Measurements from ENCODE around the gene TBPL2.
A peak's percentile ranks its signal among the peaks of the same experiment; 100 is the strongest.

TBPL2 gene

GRCh38 chr14:55404173-55404854 lies 36.1 kb downstream of the TBPL2 start:
- H3K79me2 ChIP-seq (ENCODE audit: control insufficient read depth, insufficient read depth, low read length, unreplicated experiment), result peaks cover 59% of the 10 kb centered on the region
- no peaks in the 10 kb centered on the region for H3K36me3 ChIP-seq (ENCODE audit: insufficient read depth, low read length)

GRCh38 chr14:55401751-55402150 lies 38.7 kb downstream of the TBPL2 start:
- H3K36me3 ChIP-seq (ENCODE audit: insufficient read depth, low read length), result no peaks in the 10 kb centered on the region
- peaks cover 50% of the 10 kb centered on the region for H3K79me2 ChIP-seq (ENCODE audit: control insufficient read depth, insufficient read depth, low read length, unreplicated experiment)
- peaks cover 24% of the 10 kb centered on the region for H3K4me1 ChIP-seq (ENCODE audit: control insufficient read depth, insufficient read depth, low read length, unreplicated experiment)
- no peak overlapping the region for H3K4me3 ChIP-seq (ENCODE audit: low read depth, low read length)
- H2AFZ ChIP-seq (ENCODE audit: low read length, unreplicated experiment), result no peak overlapping the region
- no peak overlapping the region for H3K27ac ChIP-seq (ENCODE audit: low read depth, low read length)
- no peaks in the 10 kb centered on the region for H3K27me3 ChIP-seq (ENCODE audit: insufficient read depth, low read length)

More at GRCh38 chr14:55404173-55404854, 36.1 kb downstream of the TBPL2 start:
- no peaks in the 10 kb centered on the region for H3K27me3 ChIP-seq (ENCODE audit: insufficient read depth, low read length)
- H3K27ac ChIP-seq (ENCODE audit: low read depth, low read length), result no peak overlapping the region
- no peak overlapping the region for H2AFZ ChIP-seq (ENCODE audit: low read length, unreplicated experiment)
- no peak overlapping the region for H3K4me3 ChIP-seq (ENCODE audit: low read depth, low read length)
- H3K4me1 ChIP-seq (ENCODE audit: control insufficient read depth, insufficient read depth, low read length, unreplicated experiment), result peaks cover 11% of the 10 kb centered on the region

- peaks cover 39% of the 10 kb centered on the region for H3K79me2 ChIP-seq (ENCODE audit: control insufficient read depth, insufficient read depth, low read length, unreplicated experiment)
Observed at GRCh38 chr14:55399852-55400251, 40.6 kb downstream of the TBPL2 start.

DNA sequence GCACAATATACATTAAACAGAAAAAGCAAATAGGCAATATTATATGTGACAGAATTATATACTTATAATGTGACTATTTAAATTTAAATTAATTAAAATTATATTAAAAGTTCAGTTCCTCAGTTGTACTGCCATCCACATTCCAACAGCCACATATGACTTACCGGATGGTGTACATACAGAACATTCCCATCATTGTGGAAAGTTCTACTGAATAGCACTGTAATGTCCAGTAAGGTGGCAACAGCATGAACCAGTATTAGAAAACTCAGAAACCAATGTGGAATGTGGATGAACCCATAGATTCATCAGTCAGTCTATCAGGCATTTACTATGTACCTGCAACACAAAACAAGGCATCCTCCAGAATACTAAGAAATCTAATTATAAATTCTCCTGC lies 41.2 kb downstream of the TBPL2 start:
- 0 out of 2 replicates have a peak overlapping the region, but pooled peaks have one; percentile 13 for H3K4me3 ChIP-seq (ENCODE audit: low read depth, low read length)
- H3K79me2 ChIP-seq (ENCODE audit: control insufficient read depth, insufficient read depth, low read length, unreplicated experiment), result peaks cover 34% of the 10 kb centered on the region
- H3K27ac ChIP-seq (ENCODE audit: low read depth, low read length), result peak overlapping the region; percentile 57
- H3K4me1 ChIP-seq (ENCODE audit: control insufficient read depth, insufficient read depth, low read length, unreplicated experiment), result peaks cover 24% of the 10 kb centered on the region
- 0 out of 2 replicates have a peak, but pooled peaks cover 4% of the 10 kb centered on the region for H3K36me3 ChIP-seq (ENCODE audit: insufficient read depth, low read length)
- no peak overlapping the region for H2AFZ ChIP-seq (ENCODE audit: low read length, unreplicated experiment)
- H3K27me3 ChIP-seq (ENCODE audit: insufficient read depth, low read length), result no peaks in the 10 kb centered on the region

More at GRCh38 chr14:55399852-55400251, 40.6 kb downstream of the TBPL2 start:
- H3K36me3 ChIP-seq (ENCODE audit: insufficient read depth, low read length), result 0 out of 2 replicates have a peak, but pooled peaks cover 4% of the 10 kb centered on the region
- no peak overlapping the region for H2AFZ ChIP-seq (ENCODE audit: low read length, unreplicated experiment)
- H3K27me3 ChIP-seq (ENCODE audit: insufficient read depth, low read length), result no peaks in the 10 kb centered on the region
- peaks cover 24% of the 10 kb centered on the region for H3K4me1 ChIP-seq (ENCODE audit: control insufficient read depth, insufficient read depth, low read length, unreplicated experiment)
- peak overlapping the region; percentile 57 for H3K27ac ChIP-seq (ENCODE audit: low read depth, low read length)
- H3K4me3 ChIP-seq (ENCODE audit: low read depth, low read length), result 0 out of 2 replicates have a peak overlapping the region, but pooled peaks have one; percentile 13

DNA sequence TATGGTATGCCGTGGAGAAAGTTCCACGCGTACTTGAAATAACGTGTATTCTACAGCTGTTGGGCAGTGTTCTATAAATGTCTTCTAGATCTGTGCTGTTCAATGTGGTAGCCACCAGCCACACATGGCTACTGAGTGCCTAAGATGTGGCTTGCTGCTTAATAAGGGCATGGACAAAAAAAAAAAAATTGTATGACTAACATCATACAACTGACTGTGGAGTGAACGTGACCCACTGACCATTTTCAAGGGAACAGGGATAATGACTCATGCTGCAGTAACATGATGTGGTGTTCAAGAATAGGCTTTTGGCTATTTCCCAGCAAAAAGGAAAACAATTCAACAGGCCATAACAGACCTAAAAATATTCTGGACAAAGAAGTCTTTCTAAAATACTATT lies 41.7 kb downstream of the TBPL2 start:
- H2AFZ ChIP-seq (ENCODE audit: low read length, unreplicated experiment), result no peak overlapping the region
- H3K79me2 ChIP-seq (ENCODE audit: control insufficient read depth, insufficient read depth, low read length, unreplicated experiment), result peaks cover 34% of the 10 kb centered on the region
- no peak overlapping the region for H3K4me3 ChIP-seq (ENCODE audit: low read depth, low read length)
- H3K36me3 ChIP-seq (ENCODE audit: insufficient read depth, low read length), result 0 out of 2 replicates have a peak, but pooled peaks cover 4% of the 10 kb centered on the region
- peaks cover 24% of the 10 kb centered on the region for H3K4me1 ChIP-seq (ENCODE audit: control insufficient read depth, insufficient read depth, low read length, unreplicated experiment)
- peak overlapping the region; percentile 57 for H3K27ac ChIP-seq (ENCODE audit: low read depth, low read length)
- H3K27me3 ChIP-seq (ENCODE audit: insufficient read depth, low read length), result no peaks in the 10 kb centered on the region

DNA sequence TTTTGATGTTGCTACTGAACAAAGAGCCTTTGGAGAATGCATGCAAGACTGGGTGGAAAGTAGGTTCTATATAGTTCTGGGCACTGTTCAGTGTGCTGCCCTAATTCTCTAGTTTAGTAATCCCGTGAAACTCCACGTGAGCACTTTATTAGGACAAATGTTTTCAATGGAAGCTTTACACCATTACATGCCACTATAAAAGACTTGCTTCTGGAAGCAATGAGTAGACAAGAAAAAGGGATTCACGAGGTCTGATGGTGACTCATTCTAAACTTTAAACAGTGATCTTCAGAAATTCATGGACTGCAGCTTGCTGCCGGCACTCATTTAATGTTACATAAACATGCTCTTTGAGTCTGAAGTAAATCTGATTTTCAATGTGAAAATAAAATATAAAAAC lies 51.1 kb downstream of the TBPL2 start:
- Histone ChIP-seq H3K27ac (ENCODE audit: low read depth, low read length) (peak overlapping the region; percentile 21; the same call in 1 of the 2 replicates), H3K79me2 (ENCODE audit: control insufficient read depth, insufficient read depth, low read length, unreplicated experiment) (no peaks in the 10 kb centered on the region), H2AFZ (ENCODE audit: low read length, unreplicated experiment) (no peak overlapping the region), H3K4me1 (ENCODE audit: control insufficient read depth, insufficient read depth, low read length, unreplicated experiment) (peaks cover 20% of the 10 kb centered on the region), H3K4me3 (ENCODE audit: low read depth, low read length) (no peak overlapping the region), H3K27me3 (ENCODE audit: insufficient read depth, low read length) (no peaks in the 10 kb centered on the region), H3K36me3 (ENCODE audit: insufficient read depth, low read length) (peaks cover 20% of the 10 kb centered on the region)

- H3K79me2 ChIP-seq (ENCODE audit: control insufficient read depth, insufficient read depth, low read length, unreplicated experiment), result no peaks in the 10 kb centered on the region
- H3K36me3 ChIP-seq (ENCODE audit: insufficient read depth, low read length), result peaks cover 20% of the 10 kb centered on the region
- no peak overlapping the region for H3K4me3 ChIP-seq (ENCODE audit: low read depth, low read length)
- peak overlapping the region; percentile 45 for H3K27ac ChIP-seq (ENCODE audit: low read depth, low read length)
- H3K27me3 ChIP-seq (ENCODE audit: insufficient read depth, low read length), result no peaks in the 10 kb centered on the region
- H2AFZ ChIP-seq (ENCODE audit: low read length, unreplicated experiment), result no peak overlapping the region
- H3K4me1 ChIP-seq (ENCODE audit: control insufficient read depth, insufficient read depth, low read length, unreplicated experiment), result peaks cover 26% of the 10 kb centered on the region
Observed at GRCh38 chr14:55388160-55388559, 52.3 kb downstream of the TBPL2 start.

DNA sequence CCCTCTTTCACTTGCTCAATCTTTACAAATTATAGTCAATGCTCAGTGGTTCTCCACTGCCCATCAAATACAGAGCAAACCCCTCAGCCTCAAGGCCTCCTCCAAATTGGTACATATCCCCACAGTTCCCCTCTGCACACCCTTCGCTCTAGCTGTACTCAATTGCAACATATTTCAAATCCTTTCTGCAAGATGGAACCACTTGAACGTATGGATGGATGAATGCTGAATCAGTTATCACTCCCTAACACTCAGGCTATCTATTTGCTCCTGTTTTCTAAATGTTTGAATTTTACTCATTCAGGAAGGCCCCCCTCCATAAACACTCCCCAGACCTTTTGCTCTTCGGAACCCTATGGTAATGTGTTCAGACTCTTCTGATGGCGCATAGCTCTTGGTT lies 53.3 kb downstream of the TBPL2 start:
- no peak overlapping the region for H3K4me3 ChIP-seq (ENCODE audit: low read depth, low read length)
- no peak overlapping the region for H2AFZ ChIP-seq (ENCODE audit: low read length, unreplicated experiment)
- peaks cover 31% of the 10 kb centered on the region for H3K4me1 ChIP-seq (ENCODE audit: control insufficient read depth, insufficient read depth, low read length, unreplicated experiment)
- no peaks in the 10 kb centered on the region for H3K27me3 ChIP-seq (ENCODE audit: insufficient read depth, low read length)
- H3K36me3 ChIP-seq (ENCODE audit: insufficient read depth, low read length), result peaks cover 20% of the 10 kb centered on the region
- no peaks in the 10 kb centered on the region for H3K79me2 ChIP-seq (ENCODE audit: control insufficient read depth, insufficient read depth, low read length, unreplicated experiment)
- no peak overlapping the region for H3K27ac ChIP-seq (ENCODE audit: low read depth, low read length)

GRCh38 chr14:55386037-55386808 lies 54.2 kb downstream of the TBPL2 start:
- Histone ChIP-seq H3K4me3 (ENCODE audit: low read depth, low read length) (no peak overlapping the region), H3K36me3 (ENCODE audit: insufficient read depth, low read length) (peaks cover 19% of the 10 kb centered on the region), H3K27ac (ENCODE audit: low read depth, low read length) (no peak overlapping the region), H2AFZ (ENCODE audit: low read length, unreplicated experiment) (no peak overlapping the region), H3K27me3 (ENCODE audit: insufficient read depth, low read length) (no peaks in the 10 kb centered on the region), H3K79me2 (ENCODE audit: control insufficient read depth, insufficient read depth, low read length, unreplicated experiment) (no peaks in the 10 kb centered on the region), H3K4me1 (ENCODE audit: control insufficient read depth, insufficient read depth, low read length, unreplicated experiment) (peaks cover 31% of the 10 kb centered on the region)

GRCh38 chr14:55384536-55384935 lies 55.9 kb downstream of the TBPL2 start:
- H3K27ac ChIP-seq (ENCODE audit: low read depth, low read length), result no peak overlapping the region
- H2AFZ ChIP-seq (ENCODE audit: low read length, unreplicated experiment), result no peak overlapping the region
- no peak overlapping the region for H3K4me3 ChIP-seq (ENCODE audit: low read depth, low read length)
- H3K36me3 ChIP-seq (ENCODE audit: insufficient read depth, low read length), result peaks cover 12% of the 10 kb centered on the region
- H3K27me3 ChIP-seq (ENCODE audit: insufficient read depth, low read length), result no peaks in the 10 kb centered on the region
- H3K4me1 ChIP-seq (ENCODE audit: control insufficient read depth, insufficient read depth, low read length, unreplicated experiment), result peaks cover 27% of the 10 kb centered on the region
- H3K79me2 ChIP-seq (ENCODE audit: control insufficient read depth, insufficient read depth, low read length, unreplicated experiment), result no peaks in the 10 kb centered on the region
